BE2C (cell line): ENCODE measurements around the gene CRABP2.

ENCODE experiments used
- DNase-seq: peaks from one replicate; pipeline ENCODE4 v3.0.0-alpha.2; 2020
- H3K27me3 ChIP-seq: fragments of 250-450 bp; sonication (Bioruptor Pico); 2 replicates; pipeline ENCODE4 v1.5.1; 2020; ENCODE audit warnings: mild to moderate bottlenecking
- H3K36me3 ChIP-seq: fragments of 250-450 bp; sonication (Bioruptor Pico); 2 replicates; pipeline ENCODE4 v1.5.1; 2020; ENCODE audit warnings: mild to moderate bottlenecking
- H3K4me1 ChIP-seq: fragments of 250-450 bp; sonication (Bioruptor Pico); 2 replicates; pipeline ENCODE4 v1.5.1; 2020
- H3K4me3 ChIP-seq: 2 replicates; pipeline ENCODE4 v1.5.1; 2011; ENCODE audit warnings: low read depth, low read length
- H3K9me3 ChIP-seq: fragments of 250-450 bp; sonication (Bioruptor Pico); 2 replicates; pipeline ENCODE4 v1.5.1; 2020
- CTCF ChIP-seq: IDR thresholded peaks from 2 replicates; pipeline ENCODE4 v1.5.1; 2012; ENCODE audit warnings: mild to moderate bottlenecking, low read depth, low read length

The CRABP2 gene

GRCh38 chr1:156654700-156655099, 50.7 kb downstream of the CRABP2 start:
- Histone ChIP-seq H3K4me1 (peaks cover 8% of the 10 kb centered on the region), H3K36me3 (no peaks in the 10 kb centered on the region), H3K9me3 (no peaks in the 10 kb centered on the region; the same call in 1 of the 2 replicates), H3K27me3 (no peaks in the 10 kb centered on the region), H3K4me3 (no peak overlapping the region)
- DNase-seq, result no peak
- no peak for TF ChIP-seq CTCF

GRCh38 chr1:156652992-156653355, 52.4 kb downstream of the CRABP2 start:
- Histone ChIP-seq H3K4me3 (no peak overlapping the region), H3K4me1 (peaks cover 10% of the 10 kb centered on the region), H3K9me3 (no peaks in the 10 kb centered on the region; the same call in 1 of the 2 replicates), H3K27me3 (no peaks in the 10 kb centered on the region), H3K36me3 (no peaks in the 10 kb centered on the region)
- no peak for DNase-seq
- no peak for TF ChIP-seq CTCF

- H3K27me3 ChIP-seq, result no peaks in the 10 kb centered on the region
- no peak overlapping the region for H3K4me3 ChIP-seq
- DNase-seq, result no peak
- no peak for TF ChIP-seq CTCF
- H3K9me3 ChIP-seq, result no peaks in the 10 kb centered on the region; the same call in 1 of the 2 replicates
- no peaks in the 10 kb centered on the region for H3K36me3 ChIP-seq
- H3K4me1 ChIP-seq, result peaks cover 10% of the 10 kb centered on the region
Measured at GRCh38 chr1:156652131-156652991, 53.0 kb downstream of the CRABP2 start.
